GM12891 (cell line): ENCODE data around the gene SLC49A3.

Experiments
- POLR2A ChIP-seq: IDR thresholded peaks from 2 replicates; pipeline ENCODE4 v1.6.1; 2011; ENCODE audit warnings: low read depth, low read length, control low read depth
- POLR2AphosphoS5 ChIP-seq: IDR thresholded peaks from 2 replicates; pipeline ENCODE4 v1.6.1; 2011; ENCODE audit warnings: low read depth, low read length, control low read depth
- TAF1 ChIP-seq: IDR thresholded peaks from 2 replicates; pipeline ENCODE4 v1.6.1; 2011; ENCODE audit warnings: low read depth, low read length, control low read depth

DNA sequence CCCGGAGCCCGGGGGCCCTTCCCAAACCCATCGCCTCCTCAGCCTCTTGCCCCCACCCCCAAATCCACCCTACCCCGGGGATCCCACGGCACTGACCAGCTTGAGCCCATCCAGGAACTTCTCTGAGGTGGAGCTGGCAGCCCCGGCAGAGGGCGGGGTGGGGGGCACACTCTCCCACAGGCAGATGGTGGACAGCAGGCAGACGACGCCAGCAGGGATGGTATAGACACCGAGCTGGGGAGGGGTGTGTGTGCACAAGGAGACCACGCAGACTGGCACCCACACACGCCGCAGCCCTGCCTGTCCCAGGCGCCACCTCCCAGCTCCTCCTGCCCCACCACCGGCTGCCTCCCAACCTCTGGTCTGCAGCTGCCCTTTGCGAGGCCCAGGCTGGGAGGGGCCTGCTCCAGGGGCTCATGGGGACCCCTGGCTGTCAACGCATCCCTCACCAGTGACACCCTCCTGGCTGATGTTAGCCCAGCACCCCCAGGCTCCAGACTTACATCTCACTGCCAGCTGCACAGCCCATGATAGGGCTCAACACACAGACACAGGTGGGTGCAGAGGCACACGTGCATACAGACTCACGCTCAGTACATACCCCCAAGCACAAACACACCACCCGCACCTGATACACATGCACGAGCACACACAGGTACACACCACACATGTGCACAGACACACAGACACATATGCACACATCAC, 4.2 kb downstream of the SLC49A3 start:
- TF ChIP-seq POLR2A (no peak), POLR2AphosphoS5 (no peak), TAF1 (no peak)
